HG02973 (cell line): ENCODE data around the gene HOXB3.
"Not testable (repeated sequence)": the region's sequence is repeated elsewhere in the genome, so short reads cannot be mapped to it uniquely, and the experiment has no call there.

Experiments used
- ATAC-seq: cut with Tn5 transposase; IDR thresholded peaks from one replicate; pipeline ENCODE4 v1.9.1; 2021; ENCODE audit warnings: moderate library complexity; ENCODE audit not compliant: unreplicated experiment

The HOXB3 gene

GRCh38 chr17:48548523-48549280 is 41.3 kb downstream of the HOXB3 start:
- no peak for ATAC-seq

GRCh38 chr17:48547808-48548522 is 42.1 kb downstream of the HOXB3 start:
- ATAC-seq: no peak

- ATAC-seq: no peak
Measured at GRCh38 chr17:48546924-48547807, 42.9 kb downstream of the HOXB3 start.

GRCh38 chr17:48546137-48546923 is 43.7 kb downstream of the HOXB3 start:
- ATAC-seq: no peak

GRCh38 chr17:48545539-48545938 is 44.5 kb downstream of the HOXB3 start:
- ATAC-seq: no peak

GRCh38 chr17:48545022-48545375 is 45.0 kb downstream of the HOXB3 start, which contains the start of gene HOXB2:
Gene HOXB2 (minus strand): TSS chr17:48545109. CDS start chr17:48544911, 198 bp downstream.
- ATAC-seq: no peak

- ATAC-seq: no peak
Measured at GRCh38 chr17:48544349-48545021, 45.6 kb downstream of the HOXB3 start.

- peak; percentile 14 for ATAC-seq
Measured at GRCh38 chr17:48543854-48544348, 46.1 kb downstream of the HOXB3 start.

- ATAC-seq: peak; percentile 49
Measured at GRCh38 chr17:48543107-48543853, 46.8 kb downstream of the HOXB3 start.

GRCh38 chr17:48542698-48543106 is 47.3 kb downstream of the HOXB3 start:
- ATAC-seq: no peak

GRCh38 chr17:48542114-48542656 is 47.9 kb downstream of the HOXB3 start:
- no peak for ATAC-seq

- no peak for ATAC-seq
Measured at GRCh38 chr17:48541577-48542113, 48.4 kb downstream of the HOXB3 start.

- ATAC-seq: no peak
Measured at GRCh38 chr17:48541036-48541576, 48.9 kb downstream of the HOXB3 start.

- ATAC-seq: no peak
Measured at GRCh38 chr17:48540213-48540612, 49.8 kb downstream of the HOXB3 start.

GRCh38 chr17:48539177-48539576 is 50.9 kb downstream of the HOXB3 start:
- ATAC-seq: no peak

GRCh38 chr17:48537316-48537715 is 52.7 kb downstream of the HOXB3 start:
- no peak for ATAC-seq

GRCh38 chr17:48535793-48536559 is 54.1 kb downstream of the HOXB3 start:
- ATAC-seq: not testable (repeated sequence)
